ENCODE measurements around the gene CXorf38. TPM values are rescaled to one million over a fixed set of nuclear protein-coding genes. Genes with fewer than 3 reads are reported as not detected.
A peak's percentile ranks its signal among the peaks of the same experiment; 100 is the strongest.

The CXorf38 gene
- total RNA-seq, 4 donors from 2014 or later: 8.6 to 15.3 (median 13.3) TPM

GRCh38 chrX:40651620-40652223, 4.4 kb upstream of the CXorf38 start:
- no peak overlapping the region for H3K4me3 ChIP-seq
- ATAC-seq: no peak
- TF ChIP-seq CTCF (IDR thresholded peaks at IDR 0.05) (peak; percentile 37 to 82 (median 72)), POLR2A (IDR thresholded peaks at IDR 0.05) (no peak)
- no peak overlapping the region for H3K27ac ChIP-seq
- H3K27me3 ChIP-seq: no peaks in the 10 kb centered on the region
- H3K4me1 ChIP-seq: peaks cover 0 to 33% (median 0%) of the 10 kb centered on the region in 3 donors
- WGBS, 2 donors (ENCODE audit: low coverage in 1 of 2): 0% methylated on average over 3 of the region's 3 CpGs
- no peaks in the 10 kb centered on the region for H3K9me3 ChIP-seq
- no peaks in the 10 kb centered on the region for H3K36me3 ChIP-seq

GRCh38 chrX:40646489-40647306, 663 bp downstream of the CXorf38 start:
- TF ChIP-seq POLR2A (IDR thresholded peaks at IDR 0.05): no peak
- TF ChIP-seq CTCF (IDR thresholded peaks at IDR 0.05): no peak
- TF ChIP-seq EP300 (IDR thresholded peaks at IDR 0.05): no peak
- no peak for TF ChIP-seq POLR2AphosphoS5 (IDR thresholded peaks at IDR 0.05)
- H3K27ac ChIP-seq: peak overlapping the region; percentile 68 to 86 (median 83)
- no peaks in the 10 kb centered on the region for H3K36me3 ChIP-seq
- H3K9me3 ChIP-seq: no peaks in the 10 kb centered on the region
- H3K4me1 ChIP-seq: peaks cover 0 to 38% (median 0%) of the 10 kb centered on the region in 3 donors
- peak; percentile 38 for ATAC-seq
- H3K27me3 ChIP-seq: no peaks in the 10 kb centered on the region
- WGBS, 2 donors (ENCODE audit: low coverage in 1 of 2): 0 to 32% methylated on average over 2 to 4 of the region's 33 CpGs
- peak overlapping the region; percentile 85 to 98 for H3K4me3 ChIP-seq

GRCh38 chrX:40644821-40645358, 2.5 kb downstream of the CXorf38 start:
- Histone ChIP-seq H3K36me3 (no peaks in the 10 kb centered on the region), H3K27ac (peak overlapping the region; percentile 40 to 71 (median 68)), H3K4me3 (peak overlapping the region; percentile 11 to 40), H3K4me1 (peaks cover 0 to 44% (median 0%) of the 10 kb centered on the region in 3 donors), H3K27me3 (no peaks in the 10 kb centered on the region), H3K9me3 (no peaks in the 10 kb centered on the region)
- ATAC-seq: peak; percentile 26
- WGBS, 2 donors (ENCODE audit: low coverage in 1 of 2): 0 to 27% methylated on average over 1 to 2 of the region's 4 CpGs
- no peak for TF ChIP-seq CTCF (IDR thresholded peaks at IDR 0.05)
- no peak for TF ChIP-seq EP300 (IDR thresholded peaks at IDR 0.05)
- no peak for TF ChIP-seq POLR2A (IDR thresholded peaks at IDR 0.05)
- no peak for TF ChIP-seq POLR2AphosphoS5 (IDR thresholded peaks at IDR 0.05)

GRCh38 chrX:40644176-40644575, 3.2 kb downstream of the CXorf38 start:
- H3K4me3 ChIP-seq: peak overlapping the region in 1 of 2 donors; percentile 40
- no peaks in the 10 kb centered on the region for H3K27me3 ChIP-seq
- 64 to 75% methylated on average over 5 of the region's 5 CpGs for WGBS, 2 donors (ENCODE audit: low coverage in 1 of 2)
- peaks cover 0 to 44% (median 0%) of the 10 kb centered on the region in 3 donors for H3K4me1 ChIP-seq
- TF ChIP-seq POLR2AphosphoS5 (IDR thresholded peaks at IDR 0.05) (no peak), EP300 (IDR thresholded peaks at IDR 0.05) (no peak)
- peak overlapping the region in 3 of 4 donors; percentile 67 to 71 (median 69) for H3K27ac ChIP-seq
- H3K9me3 ChIP-seq: no peaks in the 10 kb centered on the region
- H3K36me3 ChIP-seq: no peaks in the 10 kb centered on the region
- peak; percentile 25 for ATAC-seq

- peaks cover 0 to 8% (median 0%) of the 10 kb centered on the region in 3 donors for H3K4me1 ChIP-seq
- H3K9me3 ChIP-seq: no peaks in the 10 kb centered on the region
- H3K27ac ChIP-seq: no peak overlapping the region
- H3K36me3 ChIP-seq: peaks cover 0 to 59% of the 10 kb centered on the region in 2 donors
- TF ChIP-seq POLR2AphosphoS5 (IDR thresholded peaks at IDR 0.05) (no peak), POLR2A (IDR thresholded peaks at IDR 0.05) (no peak), EP300 (IDR thresholded peaks at IDR 0.05) (no peak), CTCF (IDR thresholded peaks at IDR 0.05) (no peak)
- ATAC-seq: no peak
- 71 to 100% methylated on average over 2 to 3 of the region's 3 CpGs for WGBS, 2 donors (ENCODE audit: low coverage in 1 of 2)
- H3K27me3 ChIP-seq: no peaks in the 10 kb centered on the region
- H3K4me3 ChIP-seq: no peak overlapping the region
These were observed 9.7 kb downstream of the CXorf38 start for GRCh38 chrX:40637687-40638086.
